Stimulated activated CD8-positive, alpha-beta memory T cell treated with anti-CD3 and anti-CD28 coated beads, Interleukin-2, amount 100 ng/mL, for 48 hours (primary cell): Measurements from ENCODE around the gene NRG2.

Source experiments
- DNase-seq, 2 donors: peaks; one replicate each; pipeline ENCODE4 v3.0.0-alpha.2; 2020; ENCODE audit warnings: low read depth in 2 of 2

NRG2 gene

DNA sequence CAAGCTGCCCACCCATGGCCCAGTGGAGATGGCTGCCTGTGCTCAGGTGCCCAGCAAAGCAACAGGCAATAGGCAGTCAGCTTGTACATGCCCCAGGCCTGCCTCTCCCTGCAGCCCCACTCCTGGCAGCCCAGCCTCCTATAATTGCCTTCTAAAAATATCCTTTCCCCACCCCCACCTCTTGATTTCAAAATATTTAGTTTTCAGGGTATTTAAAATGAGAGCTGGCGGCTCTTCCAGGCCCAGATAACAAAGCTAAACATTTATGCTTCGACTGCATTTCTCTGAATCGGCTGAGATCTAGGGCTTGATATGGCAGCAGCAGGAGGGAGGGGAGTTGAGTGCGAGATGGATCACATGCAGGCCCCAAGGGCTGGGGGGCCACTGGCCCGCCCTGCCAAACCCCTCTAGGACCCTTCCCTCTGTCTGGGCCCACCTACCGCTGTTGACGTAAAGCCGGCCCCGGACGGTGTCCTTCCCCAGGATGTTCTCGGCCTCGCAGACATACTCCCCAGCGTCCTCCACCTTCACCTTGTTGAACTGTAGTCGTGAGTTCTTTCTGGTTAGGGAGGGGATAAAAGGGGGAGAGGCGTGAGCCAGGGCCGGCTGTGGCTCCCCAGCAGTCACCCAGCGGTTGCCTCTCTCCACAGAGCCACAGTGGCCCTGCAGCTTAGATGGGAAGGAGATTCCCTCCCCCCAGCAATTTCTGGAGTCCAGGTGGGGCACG lies 162.5 kb downstream of the NRG2 start:
- no peak for DNase-seq

- DNase-seq: no peak
These were observed 165.0 kb downstream of the NRG2 start for GRCh38 chr5:139878093-139878492.

GRCh38 chr5:139877129-139877597 lies 165.9 kb downstream of the NRG2 start:
- no peak for DNase-seq

GRCh38 chr5:139875957-139876356 lies 167.1 kb downstream of the NRG2 start:
- DNase-seq: no peak

DNA sequence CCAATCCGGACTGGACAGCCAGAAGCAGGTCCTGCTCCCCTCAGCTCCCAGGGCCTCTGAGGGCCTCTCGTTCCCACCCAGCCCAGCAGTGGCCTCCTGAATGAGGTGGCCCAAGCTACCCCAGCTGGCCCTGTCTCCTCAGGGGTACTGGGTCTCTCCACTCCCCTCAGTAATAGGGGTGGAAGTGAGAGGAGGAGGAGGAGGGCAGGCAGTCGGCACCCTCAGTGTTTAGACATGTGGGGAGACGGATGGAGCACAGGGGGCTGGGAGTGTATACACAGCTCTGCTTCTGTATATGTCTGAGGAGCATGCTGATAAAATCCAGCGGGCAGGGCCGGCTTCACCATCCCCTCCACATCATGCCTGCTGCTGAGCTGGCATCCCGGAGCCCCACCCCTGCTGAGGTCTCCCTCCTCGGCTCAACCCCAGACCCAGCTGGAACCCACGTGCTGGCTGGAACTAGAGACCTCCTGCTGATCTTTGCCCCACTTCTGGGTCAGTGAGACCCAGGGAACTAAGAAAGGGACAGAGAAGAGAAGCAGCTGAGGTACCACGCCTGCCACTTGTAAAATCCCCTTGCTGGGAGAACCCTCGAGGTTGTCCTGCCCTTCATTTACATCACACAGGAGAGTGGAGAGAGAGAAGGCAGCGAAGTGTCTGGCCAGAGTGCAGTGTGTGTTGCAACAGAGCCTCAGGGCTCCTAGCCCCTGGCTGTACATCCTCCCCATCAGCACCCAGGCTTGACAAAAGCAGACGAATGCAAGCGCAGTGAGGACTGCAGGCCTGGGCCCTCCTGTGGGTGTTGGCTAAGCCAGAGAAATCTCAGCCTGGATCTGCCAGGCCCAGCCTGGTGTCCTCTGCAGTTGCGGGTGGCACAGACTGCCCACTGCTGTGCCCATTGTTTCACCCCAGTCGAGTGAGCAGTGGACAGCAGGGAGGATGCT lies 170.0 kb downstream of the NRG2 start:
- no peak for DNase-seq

DNA sequence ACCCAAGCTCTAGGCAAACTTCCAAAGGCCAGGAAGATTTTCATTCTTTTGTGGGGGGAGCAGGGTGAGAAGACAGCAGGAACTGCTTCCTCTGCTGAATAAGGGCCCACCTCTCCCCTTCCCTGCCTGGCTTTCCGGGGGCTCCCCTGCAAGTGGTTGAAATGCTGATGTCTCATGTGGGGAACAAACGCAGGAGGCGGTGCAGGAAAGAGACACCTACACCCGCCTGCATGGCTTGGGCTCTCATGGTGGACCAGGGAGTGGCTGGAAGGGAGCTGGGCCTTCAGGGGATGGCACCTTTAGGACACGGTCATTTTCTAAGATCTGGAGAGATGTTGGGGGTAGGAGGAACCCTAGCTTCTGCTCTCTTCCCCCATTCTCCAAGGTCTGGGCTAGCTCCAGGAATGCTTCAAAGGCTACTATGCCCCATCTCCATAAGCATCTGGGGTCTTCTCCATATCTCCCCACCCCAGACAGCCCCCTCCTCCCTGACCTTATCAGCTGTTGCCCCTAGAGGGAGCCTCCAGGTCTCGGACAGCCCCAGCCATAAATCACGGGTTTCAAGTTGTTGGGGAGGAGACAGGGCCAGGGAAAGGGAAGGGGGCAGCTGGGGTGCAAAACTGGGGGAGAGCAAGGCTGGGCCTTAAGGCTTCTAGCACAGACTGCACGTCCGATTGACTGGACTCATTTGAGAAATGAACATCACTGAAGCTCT lies 170.9 kb downstream of the NRG2 start:
- no peak for DNase-seq

GRCh38 chr5:139871614-139872013 lies 171.5 kb downstream of the NRG2 start:
- no peak for DNase-seq

- no peak for DNase-seq
These were observed 172.4 kb downstream of the NRG2 start for GRCh38 chr5:139870677-139871076.

DNA sequence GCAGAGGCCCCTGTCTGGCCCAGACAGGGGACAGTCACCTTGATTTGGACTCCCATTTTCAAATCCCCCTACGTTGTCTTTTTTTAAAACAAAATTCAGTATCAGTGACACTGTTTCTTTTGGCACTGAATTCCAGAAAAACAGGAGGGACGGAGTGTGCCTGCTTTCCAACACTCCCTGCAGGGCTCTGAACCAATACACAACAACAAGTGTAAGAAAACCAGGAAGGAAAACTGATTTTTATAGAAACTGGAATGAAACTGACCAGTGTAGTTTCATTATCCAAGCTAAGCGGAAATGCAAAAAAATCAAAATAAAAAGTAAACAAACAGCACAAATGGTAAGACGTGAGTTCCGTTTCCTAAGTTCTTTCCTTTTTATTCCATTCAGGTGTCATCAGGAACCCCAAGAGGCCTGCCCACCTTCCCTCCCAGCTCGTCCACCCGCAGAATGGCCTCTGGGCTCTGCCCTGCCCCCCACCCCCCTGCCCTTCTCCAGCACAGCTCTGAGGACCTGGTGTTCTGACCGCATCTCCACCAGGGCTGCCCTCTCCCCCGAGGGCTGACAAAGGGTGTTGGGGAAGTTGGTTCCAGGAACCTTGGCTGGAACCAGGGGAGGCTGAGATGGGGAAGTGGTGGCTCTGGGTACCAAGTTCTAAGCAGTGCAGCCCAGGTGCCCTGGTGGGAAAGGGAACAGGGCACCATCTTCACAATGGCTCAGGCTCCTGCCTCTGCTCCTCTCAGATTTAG lies 173.9 kb downstream of the NRG2 start:
- no peak for DNase-seq

GRCh38 chr5:139867581-139867980 lies 175.5 kb downstream of the NRG2 start:
- DNase-seq: no peak

- DNase-seq: no peak
These were observed 176.0 kb downstream of the NRG2 start for GRCh38 chr5:139867109-139867508.

GRCh38 chr5:139864716-139865483 lies 178.2 kb downstream of the NRG2 start:
- no peak for DNase-seq

GRCh38 chr5:139863855-139864558 lies 179.1 kb downstream of the NRG2 start:
- DNase-seq: peak; percentile 14 to 40

GRCh38 chr5:139863361-139863760 lies 179.7 kb downstream of the NRG2 start:
- DNase-seq: no peak

DNA sequence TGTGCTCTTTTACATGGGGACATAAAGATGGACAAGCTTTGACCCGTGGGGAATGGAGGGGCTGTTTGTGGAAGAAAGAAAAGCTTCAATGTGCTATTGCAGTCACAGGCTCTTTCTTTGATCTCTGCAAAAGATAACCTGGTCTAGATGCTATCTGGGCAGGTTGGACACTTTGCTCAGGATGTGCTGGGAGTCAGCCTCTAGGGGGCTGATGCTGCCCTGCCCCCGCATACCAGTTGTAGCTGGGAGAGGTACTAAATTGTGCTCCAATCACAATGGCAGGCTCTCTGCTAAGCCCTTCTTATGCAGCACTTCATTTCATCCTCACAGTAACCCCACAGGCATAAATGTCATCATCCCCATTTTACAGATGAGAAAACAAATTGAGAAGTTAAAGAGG lies 180.3 kb downstream of the NRG2 start:
- DNase-seq: no peak

DNA sequence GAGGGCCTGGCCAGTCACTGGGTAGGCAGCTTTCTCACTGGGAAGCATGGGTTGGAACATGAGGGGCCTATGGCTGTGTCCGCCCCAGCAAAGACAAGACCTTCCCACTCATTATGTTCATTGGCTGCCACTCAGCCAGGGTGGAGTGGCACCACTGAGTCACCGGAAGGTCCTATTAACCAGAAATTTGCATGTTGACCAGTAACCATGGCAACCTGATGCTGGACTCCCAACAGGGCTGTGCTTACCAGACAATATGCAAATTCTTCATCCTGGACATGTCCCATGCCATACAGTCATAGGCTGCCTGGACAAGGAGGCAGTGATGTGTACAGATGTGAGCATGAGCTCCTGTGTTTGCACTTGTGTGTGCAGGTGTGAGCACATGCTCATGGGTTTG lies 180.8 kb downstream of the NRG2 start:
- DNase-seq: no peak

DNA sequence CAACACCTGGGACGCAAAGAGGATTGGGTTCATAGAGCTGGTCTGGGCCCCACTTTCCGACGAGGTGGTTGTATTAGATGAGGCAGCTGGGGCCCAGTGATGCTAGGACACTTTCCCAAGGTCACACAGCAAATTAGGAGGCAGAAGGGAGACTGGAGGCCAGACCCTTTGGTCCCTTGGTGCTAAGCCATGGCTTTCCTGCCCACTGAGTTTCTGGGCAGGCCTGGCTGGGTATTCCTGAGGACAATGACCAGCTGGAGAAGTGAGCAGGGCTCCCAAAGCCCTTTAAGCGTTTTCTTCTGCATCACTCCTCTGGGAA lies 181.3 kb downstream of the NRG2 start:
- no peak for DNase-seq

DNA sequence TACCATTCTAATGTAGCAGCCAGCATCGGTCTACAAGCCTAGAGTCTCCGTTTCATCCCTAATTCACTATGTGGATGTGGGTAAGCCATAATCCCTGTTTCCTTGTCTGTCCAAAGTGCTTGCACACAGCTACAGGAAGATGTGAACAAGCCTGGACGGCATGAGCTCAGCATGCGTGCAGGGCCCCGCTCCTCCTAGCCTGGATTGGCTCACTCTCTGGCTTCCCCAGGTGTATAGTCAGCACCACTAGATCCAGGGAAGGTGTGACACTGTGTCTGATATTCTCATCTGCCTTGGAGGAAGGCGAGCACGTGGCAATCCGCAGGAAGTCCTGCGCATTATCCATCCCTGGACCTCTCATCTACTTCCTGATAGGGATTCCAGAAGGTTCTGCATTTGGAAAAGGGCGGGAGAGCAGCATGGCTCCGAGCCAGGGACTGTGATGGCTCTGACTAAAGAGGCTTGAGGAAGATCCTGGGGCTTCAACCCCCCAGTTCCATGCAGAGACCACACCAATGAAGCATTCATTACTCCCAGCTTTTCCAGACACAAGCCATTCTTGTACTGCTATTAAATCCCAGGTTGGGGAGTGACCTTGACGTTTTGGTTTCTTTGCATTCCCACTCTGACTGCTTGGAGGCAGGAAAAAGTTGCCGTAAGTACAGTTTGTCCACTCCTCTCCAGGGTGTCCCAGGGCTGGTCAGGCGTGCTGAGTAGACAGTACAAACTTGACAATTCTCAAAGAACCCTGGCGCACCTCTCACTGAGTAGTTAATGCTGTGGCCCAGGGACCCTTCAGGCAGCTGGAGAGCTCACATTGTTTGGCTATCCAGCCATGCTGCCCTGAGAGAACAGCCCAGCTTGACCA lies 181.8 kb downstream of the NRG2 start:
- no peak for DNase-seq

- DNase-seq: no peak
These were observed 184.1 kb downstream of the NRG2 start for GRCh38 chr5:139859013-139859412.
